ENCODE measurements around the gene KIF21A.

The KIF21A gene

GRCh38 chr12:39367494-39367893, 75.4 kb downstream of the KIF21A start:
- Histone ChIP-seq H3K14ac (ENCODE audit: low read length) (no peak overlapping the region), H2BK15ac (ENCODE audit: low read length) (no peak overlapping the region), H4K8ac (ENCODE audit: low read depth, low read length) (no peak overlapping the region), H2AK5ac (ENCODE audit: low read depth, low read length) (no peak overlapping the region), H3K27ac (replicated peaks; ENCODE audit: low read length) (no peak overlapping the region), H3K79me1 (ENCODE audit: low read depth, low read length) (no peaks in the 10 kb centered on the region), H3K9ac (ENCODE audit: low read depth, low read length, poor library complexity) (no peak overlapping the region), H2BK5ac (ENCODE audit: low read length) (no peak overlapping the region), H3K27me3 (ENCODE audit: control insufficient read depth in 3 of 3, insufficient read depth in 3 of 3, low read depth in 1 of 3, low read length in 3 of 3) (no peaks in the 10 kb centered on the region), H3K4me1 (ENCODE audit: control insufficient read depth in 2 of 2, insufficient read depth in 1 of 2, low read depth in 1 of 2, low read length in 2 of 2) (no peaks in the 10 kb centered on the region), H3K4me3 (ENCODE audit: low read length in 2 of 2) (no peak overlapping the region), H2BK120ac (ENCODE audit: low read depth, low read length) (no peak overlapping the region), H2AFZ (ENCODE audit: low read length) (no peak overlapping the region), H3K23ac (ENCODE audit: low read depth, low read length, poor library complexity) (no peak overlapping the region), H4K91ac (ENCODE audit: low read depth, low read length, poor library complexity) (no peak overlapping the region), H3K4me2 (ENCODE audit: insufficient read depth, low read length, poor library complexity, severe bottlenecking) (no peak overlapping the region), H3K18ac (ENCODE audit: low read length) (no peak overlapping the region), H2BK12ac (ENCODE audit: low read length) (no peak overlapping the region), H3K4ac (ENCODE audit: low read length) (no peak overlapping the region), H3K36me3 (replicated peaks in 1 of 2; ENCODE audit: control insufficient read depth in 2 of 2, insufficient read depth in 2 of 2, low read length in 2 of 2) (peaks cover 2 to 77% of the 10 kb centered on the region in 2 donors), H3K9me3 (replicated peaks in 1 of 2; ENCODE audit: control insufficient read depth in 2 of 2, insufficient read depth in 1 of 2, low read depth in 1 of 2, low read length in 2 of 2) (peaks cover 0 to 12% of the 10 kb centered on the region in 2 donors)
- DNase-seq (ENCODE audit: low spot score): no peak

- H4K8ac ChIP-seq (ENCODE audit: low read depth, low read length): no peak overlapping the region
- no peak overlapping the region for H2BK5ac ChIP-seq (ENCODE audit: low read length)
- no peak overlapping the region for H3K23ac ChIP-seq (ENCODE audit: low read depth, low read length, poor library complexity)
- peaks cover 0 to 22% of the 10 kb centered on the region in 2 donors for H3K9me3 ChIP-seq (replicated peaks in 1 of 2; ENCODE audit: control insufficient read depth in 2 of 2, insufficient read depth in 1 of 2, low read depth in 1 of 2, low read length in 2 of 2)
- H3K4ac ChIP-seq (ENCODE audit: low read length): no peak overlapping the region
- H3K4me3 ChIP-seq (ENCODE audit: low read length in 2 of 2): no peak overlapping the region
- peaks cover 5 to 95% of the 10 kb centered on the region in 2 donors for H3K36me3 ChIP-seq (replicated peaks in 1 of 2; ENCODE audit: control insufficient read depth in 2 of 2, insufficient read depth in 2 of 2, low read length in 2 of 2)
- no peak overlapping the region for H3K18ac ChIP-seq (ENCODE audit: low read length)
- H3K14ac ChIP-seq (ENCODE audit: low read length): no peak overlapping the region
- H3K27me3 ChIP-seq (ENCODE audit: control insufficient read depth in 3 of 3, insufficient read depth in 3 of 3, low read depth in 1 of 3, low read length in 3 of 3): no peaks in the 10 kb centered on the region
- no peak overlapping the region for H2AK5ac ChIP-seq (ENCODE audit: low read depth, low read length)
- H2BK15ac ChIP-seq (ENCODE audit: low read length): no peak overlapping the region
- no peak overlapping the region for H2BK120ac ChIP-seq (ENCODE audit: low read depth, low read length)
- H3K4me1 ChIP-seq (ENCODE audit: control insufficient read depth in 2 of 2, insufficient read depth in 1 of 2, low read depth in 1 of 2, low read length in 2 of 2): no peaks in the 10 kb centered on the region
- H3K9ac ChIP-seq (ENCODE audit: low read depth, low read length, poor library complexity): no peak overlapping the region
- no peak overlapping the region for H3K27ac ChIP-seq (replicated peaks; ENCODE audit: low read length)
- H2BK12ac ChIP-seq (ENCODE audit: low read length): no peak overlapping the region
- H3K4me2 ChIP-seq (ENCODE audit: insufficient read depth, low read length, poor library complexity, severe bottlenecking): no peak overlapping the region
- no peak overlapping the region for H4K91ac ChIP-seq (ENCODE audit: low read depth, low read length, poor library complexity)
- no peaks in the 10 kb centered on the region for H3K79me1 ChIP-seq (ENCODE audit: low read depth, low read length)
- H2AFZ ChIP-seq (ENCODE audit: low read length): no peak overlapping the region
- no peak for DNase-seq (ENCODE audit: low spot score)
- WGBS, 2 donors (ENCODE audit: extremely low coverage in 2 of 2, insufficient read length in 2 of 2, insufficient replicate concordance in 1 of 2): no CpG with 5 or more reads among the region's 8 CpGs
Observed at GRCh38 chr12:39365364-39366001, 77.4 kb downstream of the KIF21A start.

GRCh38 chr12:39364196-39364595, 78.7 kb downstream of the KIF21A start:
- Histone ChIP-seq H3K36me3 (replicated peaks in 1 of 2; ENCODE audit: control insufficient read depth in 2 of 2, insufficient read depth in 2 of 2, low read length in 2 of 2) (peaks cover 5 to 98% of the 10 kb centered on the region in 2 donors), H2BK15ac (ENCODE audit: low read length) (no peak overlapping the region), H3K79me1 (ENCODE audit: low read depth, low read length) (no peaks in the 10 kb centered on the region), H3K4me2 (ENCODE audit: insufficient read depth, low read length, poor library complexity, severe bottlenecking) (no peak overlapping the region), H3K14ac (ENCODE audit: low read length) (no peak overlapping the region), H4K8ac (ENCODE audit: low read depth, low read length) (no peak overlapping the region), H2BK5ac (ENCODE audit: low read length) (no peak overlapping the region), H3K9me3 (replicated peaks in 1 of 2; ENCODE audit: control insufficient read depth in 2 of 2, insufficient read depth in 1 of 2, low read depth in 1 of 2, low read length in 2 of 2) (peaks cover 0 to 22% of the 10 kb centered on the region in 2 donors), H4K91ac (ENCODE audit: low read depth, low read length, poor library complexity) (no peak overlapping the region), H3K4me3 (ENCODE audit: low read length in 2 of 2) (no peak overlapping the region), H3K27me3 (ENCODE audit: control insufficient read depth in 3 of 3, insufficient read depth in 3 of 3, low read depth in 1 of 3, low read length in 3 of 3) (no peaks in the 10 kb centered on the region), H3K18ac (ENCODE audit: low read length) (no peak overlapping the region), H3K9ac (ENCODE audit: low read depth, low read length, poor library complexity) (no peak overlapping the region), H3K4me1 (ENCODE audit: control insufficient read depth in 2 of 2, insufficient read depth in 1 of 2, low read depth in 1 of 2, low read length in 2 of 2) (no peaks in the 10 kb centered on the region), H2AFZ (ENCODE audit: low read length) (no peak overlapping the region), H3K4ac (ENCODE audit: low read length) (no peak overlapping the region), H2BK12ac (ENCODE audit: low read length) (no peak overlapping the region), H3K23ac (ENCODE audit: low read depth, low read length, poor library complexity) (no peak overlapping the region), H3K27ac (replicated peaks; ENCODE audit: low read length) (no peak overlapping the region), H2AK5ac (ENCODE audit: low read depth, low read length) (no peak overlapping the region), H2BK120ac (ENCODE audit: low read depth, low read length) (no peak overlapping the region)
- DNase-seq (ENCODE audit: low spot score): no peak
- no CpG with 5 or more reads among the region's 2 CpGs for WGBS, 2 donors (ENCODE audit: extremely low coverage in 2 of 2, insufficient read length in 2 of 2, insufficient replicate concordance in 1 of 2)

- H3K18ac ChIP-seq (ENCODE audit: low read length): no peak overlapping the region
- no peak overlapping the region for H3K14ac ChIP-seq (ENCODE audit: low read length)
- no peak overlapping the region for H3K4me3 ChIP-seq (ENCODE audit: low read length in 2 of 2)
- no CpG with 5 or more reads among the region's 2 CpGs for WGBS, 2 donors (ENCODE audit: extremely low coverage in 2 of 2, insufficient read length in 2 of 2, insufficient replicate concordance in 1 of 2)
- H2BK120ac ChIP-seq (ENCODE audit: low read depth, low read length): no peak overlapping the region
- no peak overlapping the region for H4K8ac ChIP-seq (ENCODE audit: low read depth, low read length)
- H2BK12ac ChIP-seq (ENCODE audit: low read length): no peak overlapping the region
- no peak overlapping the region for H3K23ac ChIP-seq (ENCODE audit: low read depth, low read length, poor library complexity)
- no peak overlapping the region for H2AFZ ChIP-seq (ENCODE audit: low read length)
- no peak overlapping the region for H3K27ac ChIP-seq (replicated peaks; ENCODE audit: low read length)
- no peak overlapping the region for H4K91ac ChIP-seq (ENCODE audit: low read depth, low read length, poor library complexity)
- no peak overlapping the region for H2AK5ac ChIP-seq (ENCODE audit: low read depth, low read length)
- no peak overlapping the region for H2BK15ac ChIP-seq (ENCODE audit: low read length)
- no peak overlapping the region for H2BK5ac ChIP-seq (ENCODE audit: low read length)
- no peaks in the 10 kb centered on the region for H3K27me3 ChIP-seq (ENCODE audit: control insufficient read depth in 3 of 3, insufficient read depth in 3 of 3, low read depth in 1 of 3, low read length in 3 of 3)
- no peak overlapping the region for H3K4ac ChIP-seq (ENCODE audit: low read length)
- no peak for DNase-seq (ENCODE audit: low spot score)
- H3K9ac ChIP-seq (ENCODE audit: low read depth, low read length, poor library complexity): no peak overlapping the region
- no peaks in the 10 kb centered on the region for H3K4me1 ChIP-seq (ENCODE audit: control insufficient read depth in 2 of 2, insufficient read depth in 1 of 2, low read depth in 1 of 2, low read length in 2 of 2)
- H3K4me2 ChIP-seq (ENCODE audit: insufficient read depth, low read length, poor library complexity, severe bottlenecking): no peak overlapping the region
- peaks cover 11 to 96% of the 10 kb centered on the region in 2 donors for H3K36me3 ChIP-seq (replicated peaks in 1 of 2; ENCODE audit: control insufficient read depth in 2 of 2, insufficient read depth in 2 of 2, low read length in 2 of 2)
- peaks cover 0 to 15% of the 10 kb centered on the region in 2 donors for H3K9me3 ChIP-seq (replicated peaks in 1 of 2; ENCODE audit: control insufficient read depth in 2 of 2, insufficient read depth in 1 of 2, low read depth in 1 of 2, low read length in 2 of 2)
- H3K79me1 ChIP-seq (ENCODE audit: low read depth, low read length): no peaks in the 10 kb centered on the region
Observed at GRCh38 chr12:39359645-39360044, 83.3 kb downstream of the KIF21A start.
